ENCODE data around the gene CC2D1A.

The CC2D1A gene

GRCh38 chr19:13860679-13861391, 45.2 kb upstream of the CC2D1A start:
- Histone ChIP-seq H3K4me3 (ENCODE audit: low read length) (no peak overlapping the region), H3K9ac (ENCODE audit: low read length) (no peak overlapping the region), H3K27me3 (replicated peaks; ENCODE audit: insufficient read depth, low read length) (peaks cover 23% of the 10 kb centered on the region), H3F3A (ENCODE audit: insufficient read depth, low read length) (no peaks in the 10 kb centered on the region), H3K9me2 (replicated peaks; ENCODE audit: insufficient read depth, low read length) (no peaks in the 10 kb centered on the region), H3K36me3 (replicated peaks; ENCODE audit: insufficient read depth, low read length) (no peaks in the 10 kb centered on the region), H3K27ac (ENCODE audit: low read length) (no peak overlapping the region), H2AFZ (ENCODE audit: low read length) (no peak overlapping the region), H3K79me2 (ENCODE audit: low read length) (no peaks in the 10 kb centered on the region), H3K4me1 (ENCODE audit: low read length) (peaks cover 5% of the 10 kb centered on the region; the same call in 1 of the 2 replicates), H4K20me1 (ENCODE audit: insufficient read depth, low read length) (no peaks in the 10 kb centered on the region), H3K9me3 (replicated peaks; ENCODE audit: insufficient read depth, low read length) (no peaks in the 10 kb centered on the region), H3K4me2 (ENCODE audit: low read depth, low read length) (no peak overlapping the region)
- no peak for TF ChIP-seq EZH2 (optimal IDR thresholded peaks at IDR 0.05; ENCODE audit: low read depth, low read length)
- no peak for TF ChIP-seq CTCF (IDR thresholded peaks at IDR 0.05; ENCODE audit: low read length)
- TF ChIP-seq EZH2phosphoT487 (IDR thresholded peaks at IDR 0.05; ENCODE audit: low read length), result no peak
- no peak for DNase-seq

- Histone ChIP-seq H3K4me2 (ENCODE audit: low read depth, low read length) (peak overlapping the region; percentile 97), H4K20me1 (ENCODE audit: insufficient read depth, low read length) (no peaks in the 10 kb centered on the region), H3K9me3 (replicated peaks; ENCODE audit: insufficient read depth, low read length) (no peaks in the 10 kb centered on the region), H2AFZ (ENCODE audit: low read length) (peak overlapping the region; percentile 94), H3K27me3 (replicated peaks; ENCODE audit: insufficient read depth, low read length) (peaks cover 28% of the 10 kb centered on the region), H3F3A (ENCODE audit: insufficient read depth, low read length) (no peaks in the 10 kb centered on the region), H3K9me2 (replicated peaks; ENCODE audit: insufficient read depth, low read length) (no peaks in the 10 kb centered on the region), H3K4me1 (ENCODE audit: low read length) (peaks cover 5% of the 10 kb centered on the region; the same call in 1 of the 2 replicates), H3K36me3 (replicated peaks; ENCODE audit: insufficient read depth, low read length) (no peaks in the 10 kb centered on the region), H3K79me2 (ENCODE audit: low read length) (no peaks in the 10 kb centered on the region), H3K4me3 (ENCODE audit: low read length) (peak overlapping the region; percentile 72), H3K9ac (ENCODE audit: low read length) (peak overlapping the region; percentile 61; the same call in 1 of the 2 replicates), H3K27ac (ENCODE audit: low read length) (no peak overlapping the region)
- no peak for DNase-seq
- TF ChIP-seq EZH2phosphoT487 (IDR thresholded peaks at IDR 0.05; ENCODE audit: low read length) (no peak), CTCF (IDR thresholded peaks at IDR 0.05; ENCODE audit: low read length) (no peak), EZH2 (optimal IDR thresholded peaks at IDR 0.05; ENCODE audit: low read depth, low read length) (no peak)
These were observed 44.6 kb upstream of the CC2D1A start for GRCh38 chr19:13861392-13861713.

GRCh38 chr19:13861714-13862531, 44.1 kb upstream of the CC2D1A start:
- peak overlapping the region; percentile 61; the same call in 1 of the 2 replicates for H3K9ac ChIP-seq (ENCODE audit: low read length)
- TF ChIP-seq EZH2phosphoT487 (IDR thresholded peaks at IDR 0.05; ENCODE audit: low read length), result no peak
- TF ChIP-seq CTCF (IDR thresholded peaks at IDR 0.05; ENCODE audit: low read length), result peak; percentile 82

More at GRCh38 chr19:13861714-13862531, 44.1 kb upstream of the CC2D1A start:
- no peaks in the 10 kb centered on the region for H3K9me2 ChIP-seq (replicated peaks; ENCODE audit: insufficient read depth, low read length)
- peak overlapping the region; percentile 94 for H2AFZ ChIP-seq (ENCODE audit: low read length)
- peaks cover 5% of the 10 kb centered on the region; the same call in 1 of the 2 replicates for H3K4me1 ChIP-seq (ENCODE audit: low read length)
- peak; percentile 75 for DNase-seq
- H3F3A ChIP-seq (ENCODE audit: insufficient read depth, low read length), result no peaks in the 10 kb centered on the region
- peak overlapping the region; percentile 97 for H3K4me2 ChIP-seq (ENCODE audit: low read depth, low read length)
- no peaks in the 10 kb centered on the region for H3K36me3 ChIP-seq (replicated peaks; ENCODE audit: insufficient read depth, low read length)
- H3K9me3 ChIP-seq (replicated peaks; ENCODE audit: insufficient read depth, low read length), result no peaks in the 10 kb centered on the region
- H3K4me3 ChIP-seq (ENCODE audit: low read length), result peak overlapping the region; percentile 72
- no peaks in the 10 kb centered on the region for H3K79me2 ChIP-seq (ENCODE audit: low read length)
- H3K27me3 ChIP-seq (replicated peaks; ENCODE audit: insufficient read depth, low read length), result peaks cover 34% of the 10 kb centered on the region
- no peak overlapping the region for H3K27ac ChIP-seq (ENCODE audit: low read length)
- H4K20me1 ChIP-seq (ENCODE audit: insufficient read depth, low read length), result no peaks in the 10 kb centered on the region

Data from MM.1S (cell line).